ENCODE results near the gene FYN.

FYN gene

GRCh38 chr6:111766201-111766857 is 106.9 kb downstream of the FYN start:
- no peak for DNase-seq

GRCh38 chr6:111765763-111766162 is 107.5 kb downstream of the FYN start:
- no peak for DNase-seq

GRCh38 chr6:111764238-111765175 is 108.7 kb downstream of the FYN start:
- peak; percentile 28 to 78 for DNase-seq

GRCh38 chr6:111763381-111763780 is 109.9 kb downstream of the FYN start:
- no peak for DNase-seq

GRCh38 chr6:111761783-111762312 is 111.4 kb downstream of the FYN start:
- DNase-seq: no peak

GRCh38 chr6:111761212-111761611 is 112.0 kb downstream of the FYN start:
- DNase-seq: no peak

- peak; percentile 50 to 84 for DNase-seq
These were observed 113.1 kb downstream of the FYN start for GRCh38 chr6:111759836-111760785.

GRCh38 chr6:111759331-111759835 is 113.9 kb downstream of the FYN start:
- no peak for DNase-seq

- peak; percentile 22 to 63 for DNase-seq
These were observed 114.5 kb downstream of the FYN start for GRCh38 chr6:111758608-111759329.

GRCh38 chr6:111757342-111757741 is 115.9 kb downstream of the FYN start:
- peak in 1 of 2 donors; percentile 71 for DNase-seq

GRCh38 chr6:111754423-111754822 is 118.8 kb downstream of the FYN start:
- DNase-seq: no peak

GRCh38 chr6:111753573-111753972 is 119.7 kb downstream of the FYN start:
- peak in 1 of 2 donors; percentile 52 for DNase-seq

GRCh38 chr6:111752476-111752875 is 120.8 kb downstream of the FYN start:
- no peak for DNase-seq

GRCh38 chr6:111750753-111751673 is 122.2 kb downstream of the FYN start:
- DNase-seq: peak; percentile 74 to 86

GRCh38 chr6:111750153-111750552 is 123.1 kb downstream of the FYN start:
- no peak for DNase-seq

- DNase-seq: no peak
These were observed 125.0 kb downstream of the FYN start for GRCh38 chr6:111748231-111748647.

GRCh38 chr6:111747829-111748228 is 125.4 kb downstream of the FYN start:
- DNase-seq: no peak

GRCh38 chr6:111747396-111747795 is 125.9 kb downstream of the FYN start:
- peak in 1 of 2 donors; percentile 55 for DNase-seq

GRCh38 chr6:111746983-111747382 is 126.3 kb downstream of the FYN start:
- DNase-seq: no peak

- no peak for DNase-seq
These were observed 127.6 kb downstream of the FYN start for GRCh38 chr6:111745636-111746035.
